HG02870 (cell line): ENCODE data around the gene CCDC171.

Experiments used
- ATAC-seq: cut with Tn5 transposase; IDR thresholded peaks from one replicate; pipeline ENCODE4 v1.9.1; 2021; ENCODE audit warnings: mild to moderate bottlenecking, moderate library complexity; ENCODE audit not compliant: unreplicated experiment

Gene CCDC171

DNA sequence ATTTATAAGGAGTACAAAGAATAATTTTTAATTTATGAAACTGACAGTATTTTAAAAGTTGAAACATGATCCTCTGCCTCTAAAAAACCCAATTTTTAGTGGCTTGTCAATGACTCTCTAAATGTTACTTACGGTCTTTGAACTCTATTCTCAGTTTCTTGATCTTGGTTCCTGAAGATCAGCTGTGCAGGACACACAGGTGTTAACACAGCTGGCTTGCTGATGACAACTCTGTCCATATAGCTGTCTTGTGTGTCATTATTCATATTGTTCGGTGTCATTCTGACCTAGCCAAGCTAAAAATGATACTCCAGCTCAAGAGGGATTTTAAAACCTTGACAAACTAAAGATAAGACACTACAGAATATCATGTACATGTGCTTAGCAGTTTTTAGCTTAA, 314.5 kb downstream of the CCDC171 start:
- peak; percentile 95 for ATAC-seq

DNA sequence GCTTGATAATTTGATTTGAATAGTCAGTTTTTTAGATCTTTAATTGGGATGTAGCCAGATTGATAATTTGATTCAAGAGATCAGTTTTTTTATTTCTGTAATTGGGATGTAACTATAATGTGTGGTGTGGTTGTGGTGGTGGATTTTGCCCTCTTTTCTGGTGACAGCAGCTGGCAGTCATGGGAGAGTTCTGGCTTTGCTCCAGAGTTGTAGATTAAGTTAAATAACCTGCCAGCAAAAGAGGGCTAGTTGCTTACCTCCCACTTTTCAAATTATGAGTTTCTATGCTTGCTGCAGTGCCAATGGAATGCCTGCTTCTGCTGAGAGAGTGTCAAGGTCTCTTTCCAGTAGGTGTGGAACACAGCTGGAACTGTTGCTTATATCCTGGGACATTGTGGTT, 315.1 kb downstream of the CCDC171 start:
- ATAC-seq, result no peak

DNA sequence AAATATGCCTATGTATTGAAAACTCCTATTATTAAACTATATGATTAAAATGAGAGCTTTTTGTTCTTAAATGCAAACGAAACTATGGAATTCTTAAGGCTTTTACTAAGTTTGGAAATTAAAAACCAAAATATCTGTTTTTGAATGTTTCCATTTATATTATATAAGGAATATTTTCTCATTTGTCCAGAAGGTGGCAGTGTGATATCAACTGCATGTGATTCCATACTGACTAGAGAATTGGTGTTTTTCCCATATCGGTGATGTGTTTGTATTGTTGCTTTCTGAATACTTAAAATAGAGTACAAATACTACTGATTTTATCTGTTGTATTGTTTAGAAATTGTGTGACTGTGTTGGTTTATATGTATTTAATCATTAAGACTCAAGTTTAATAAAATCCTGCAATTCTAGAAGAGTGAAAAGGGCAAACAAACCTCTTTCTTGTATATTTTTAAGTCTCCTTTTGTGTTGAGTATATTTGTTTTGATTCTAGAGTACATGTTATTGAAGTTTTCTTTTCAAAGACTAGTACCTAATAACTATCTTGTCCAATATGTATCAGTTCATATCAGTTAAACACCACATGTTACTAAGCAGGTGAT, 320.8 kb downstream of the CCDC171 start:
- ATAC-seq, result no peak

DNA sequence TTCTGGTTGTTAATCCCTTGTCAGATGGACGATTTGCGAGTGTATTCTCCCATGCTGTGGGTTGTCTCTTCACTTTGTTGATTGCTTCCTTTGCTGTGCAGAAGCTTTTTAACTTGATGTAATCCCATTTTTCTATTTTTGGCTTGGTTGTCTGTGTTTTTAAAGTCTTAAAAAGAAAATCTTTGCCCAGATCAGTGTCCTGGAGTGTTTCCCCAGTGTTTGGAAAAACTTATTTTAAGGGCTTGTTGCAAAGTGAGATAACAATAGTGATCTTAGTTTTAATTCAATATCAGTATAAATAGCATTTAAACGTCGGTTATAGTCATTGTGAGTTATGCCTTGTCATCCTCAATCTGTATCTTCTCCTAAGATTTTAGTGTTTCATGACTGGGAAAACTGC, 329.5 kb downstream of the CCDC171 start:
- no peak for ATAC-seq

DNA sequence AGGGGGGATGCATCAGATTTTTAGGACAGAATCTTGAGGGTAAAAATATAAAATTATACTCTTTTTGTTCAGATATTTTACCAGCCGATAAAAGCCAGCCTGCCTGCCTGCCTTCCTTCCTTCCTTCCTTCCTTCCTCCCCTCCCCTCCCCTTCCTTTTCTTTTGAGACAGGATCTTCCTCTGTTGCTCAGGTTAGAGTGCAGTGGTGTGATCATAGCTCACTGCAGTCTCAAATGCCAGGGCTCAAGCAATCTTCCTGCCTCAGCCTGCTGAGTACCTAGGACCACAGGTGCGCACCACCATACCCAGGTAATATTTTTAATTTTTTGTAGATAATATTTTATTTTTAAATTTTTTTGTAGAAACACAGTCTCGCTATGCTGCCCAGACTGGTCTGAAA, 330.0 kb downstream of the CCDC171 start:
- no peak for ATAC-seq

DNA sequence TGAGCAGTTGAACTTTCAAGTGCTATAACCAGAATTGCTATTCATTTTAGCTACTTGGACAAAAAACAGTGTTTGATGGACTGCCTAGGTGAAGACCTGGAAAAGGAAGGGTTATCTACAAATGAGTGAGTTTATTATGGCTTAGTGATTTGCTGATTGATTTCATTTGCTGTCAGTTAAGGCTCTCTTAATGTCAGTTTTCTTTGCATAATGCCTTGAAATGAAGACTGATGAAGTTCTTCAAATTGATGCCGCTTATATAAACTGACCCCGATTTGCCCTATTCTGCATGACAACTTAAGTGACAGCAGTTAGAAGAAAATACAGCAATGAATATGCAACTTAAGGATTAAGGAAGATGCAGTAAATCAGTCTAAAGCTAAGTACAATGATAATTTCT, 332.6 kb downstream of the CCDC171 start:
- ATAC-seq, result no peak

DNA sequence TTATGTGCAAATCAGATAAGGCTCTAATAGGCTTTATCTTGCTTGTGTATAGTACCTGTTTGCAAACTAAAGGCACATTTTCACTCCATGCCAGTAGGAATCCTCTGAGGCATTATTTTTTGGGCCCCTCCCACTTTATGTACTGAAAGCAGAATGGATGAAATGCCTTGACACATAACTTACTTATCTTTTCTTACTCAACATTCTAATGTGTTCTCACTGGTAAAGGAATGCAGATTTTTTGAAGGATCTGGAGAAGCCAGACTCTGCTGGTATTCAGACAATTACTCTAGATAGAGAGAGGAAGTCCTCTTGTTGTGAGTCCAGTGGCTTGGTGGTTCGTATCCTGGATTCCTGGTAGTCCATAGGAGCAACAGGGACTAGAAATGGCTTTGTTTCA, 336.7 kb downstream of the CCDC171 start:
- ATAC-seq, result no peak

DNA sequence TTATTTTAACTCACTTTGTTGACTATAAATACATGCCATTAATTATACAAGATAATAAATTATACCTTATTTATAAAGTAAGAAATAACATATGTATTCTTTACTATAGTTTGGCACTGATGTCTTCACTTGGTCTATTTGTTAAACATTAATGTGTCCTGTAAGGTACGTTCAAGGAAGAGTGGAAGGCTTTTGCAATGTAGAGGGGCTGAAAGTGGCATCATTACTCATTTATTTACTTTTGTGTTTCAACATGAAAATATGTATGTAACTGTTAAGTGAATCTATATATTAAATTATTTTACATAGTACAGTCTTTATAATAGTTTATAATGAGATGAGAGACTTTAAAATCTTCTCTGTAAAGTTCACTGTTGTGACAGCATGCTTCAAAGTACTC, 348.7 kb downstream of the CCDC171 start:
- no peak for ATAC-seq

DNA sequence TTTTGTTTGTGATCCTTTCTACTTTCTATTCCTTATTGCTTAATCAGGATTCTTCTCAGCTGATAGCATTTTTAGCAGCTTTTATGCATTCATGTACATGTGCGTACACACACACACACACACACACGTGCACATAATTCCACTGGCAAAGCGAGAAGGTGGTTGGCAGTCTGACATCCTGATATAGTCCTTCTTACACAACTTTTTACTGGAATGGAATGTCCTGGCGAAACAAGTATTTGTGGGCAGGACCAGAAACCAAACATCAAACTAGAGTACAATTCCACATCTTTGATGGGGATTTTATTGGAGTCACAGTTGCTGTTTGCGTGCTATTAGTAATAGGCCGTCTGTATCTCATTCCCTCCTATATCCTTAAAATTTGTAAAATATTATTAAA, 356.5 kb downstream of the CCDC171 start:
- ATAC-seq, result no peak

DNA sequence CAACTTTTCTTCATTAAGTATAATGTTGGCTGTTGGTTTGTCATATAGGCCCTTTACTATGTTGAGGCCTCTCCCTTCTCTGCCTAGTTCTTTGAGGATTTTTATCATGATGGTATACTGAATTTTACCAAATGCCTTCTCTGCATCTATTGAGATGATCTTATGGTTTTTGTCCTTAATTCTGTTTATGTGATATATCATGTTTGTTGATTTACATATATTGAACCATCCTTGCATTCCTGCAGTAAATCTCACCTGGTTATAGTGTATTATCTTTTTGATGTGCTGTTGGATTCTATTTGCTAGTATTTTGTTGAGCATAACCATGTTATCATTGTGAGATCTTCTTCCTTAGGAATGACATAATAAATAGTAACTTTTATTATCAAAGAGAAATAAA, 362.9 kb downstream of the CCDC171 start:
- no peak for ATAC-seq

DNA sequence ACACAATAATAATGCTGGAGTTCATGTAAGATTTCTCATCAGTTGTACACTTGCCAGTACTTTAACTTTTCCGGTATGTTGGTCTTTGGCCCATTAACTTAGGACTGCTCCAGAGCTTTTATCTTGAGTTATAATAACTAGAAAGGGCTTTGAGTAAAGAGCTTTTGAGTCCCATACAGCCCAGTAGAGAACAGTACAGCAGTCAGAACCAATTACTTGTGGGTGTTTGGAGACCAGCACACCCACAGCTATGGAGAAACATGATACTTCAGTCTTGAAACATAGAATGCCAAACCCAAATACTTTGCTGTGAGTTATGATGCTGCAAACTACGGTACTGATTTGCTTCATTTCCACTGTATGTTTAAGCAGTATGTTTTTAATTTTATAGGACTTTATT, 374.3 kb downstream of the CCDC171 start:
- ATAC-seq, result no peak

DNA sequence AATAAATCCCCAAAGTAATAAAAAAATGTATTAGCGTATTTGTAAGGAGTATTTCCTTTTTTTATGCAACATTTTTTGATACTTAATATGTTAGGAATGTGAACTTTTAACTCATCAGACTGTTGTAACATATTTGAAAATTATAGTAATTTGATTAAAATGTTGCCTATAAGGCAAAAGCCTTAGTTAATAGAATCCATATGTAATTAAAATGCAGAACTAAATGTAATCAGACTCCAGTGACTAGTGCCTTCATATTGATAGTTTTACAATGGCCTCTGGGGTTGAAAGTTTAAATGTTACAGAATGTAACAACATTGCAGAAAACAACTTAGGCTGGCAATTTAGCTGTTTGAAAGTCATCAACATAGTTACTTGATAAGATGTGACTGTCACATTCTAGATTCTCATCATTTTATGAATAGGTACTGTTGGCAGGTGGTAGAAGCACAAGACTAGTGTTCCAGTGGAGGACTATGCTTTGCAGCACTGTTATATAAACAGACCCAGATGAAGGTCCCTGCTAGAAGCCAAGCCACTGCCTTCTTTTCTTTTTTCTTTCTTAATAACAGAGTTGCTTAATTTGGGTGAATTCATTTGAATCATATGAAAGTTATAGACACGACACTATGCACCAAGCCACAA, 382.9 kb downstream of the CCDC171 start:
- ATAC-seq, result no peak

DNA sequence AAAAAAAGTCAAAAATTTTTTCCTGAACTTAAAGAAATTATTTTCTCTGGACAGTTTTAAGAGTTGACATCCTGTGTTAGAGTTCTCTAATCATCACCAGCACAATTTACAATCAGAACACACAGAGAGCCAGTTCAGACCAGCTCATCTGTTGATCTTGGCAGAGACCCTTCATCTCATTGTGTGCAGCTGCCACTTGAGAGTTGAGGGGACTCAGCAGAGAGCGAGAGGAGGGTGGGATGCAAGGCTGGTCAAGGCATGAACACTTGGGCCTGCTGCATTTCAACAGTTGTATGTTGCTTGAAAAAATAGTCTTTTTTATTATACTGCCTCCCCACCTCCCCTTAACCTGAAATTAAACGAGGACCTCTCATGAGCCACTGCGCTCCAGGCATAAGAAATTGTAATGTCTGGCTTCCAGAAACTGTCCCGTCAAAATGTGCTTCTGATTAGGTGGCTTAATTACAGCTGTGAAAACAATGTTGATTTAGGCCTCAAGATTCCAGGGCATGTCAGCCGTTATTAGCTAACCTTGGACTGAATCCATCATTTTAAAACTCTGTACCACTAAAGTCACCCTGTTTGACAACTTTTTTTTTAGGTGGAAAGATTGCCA, 383.6 kb downstream of the CCDC171 start:
- no peak for ATAC-seq

DNA sequence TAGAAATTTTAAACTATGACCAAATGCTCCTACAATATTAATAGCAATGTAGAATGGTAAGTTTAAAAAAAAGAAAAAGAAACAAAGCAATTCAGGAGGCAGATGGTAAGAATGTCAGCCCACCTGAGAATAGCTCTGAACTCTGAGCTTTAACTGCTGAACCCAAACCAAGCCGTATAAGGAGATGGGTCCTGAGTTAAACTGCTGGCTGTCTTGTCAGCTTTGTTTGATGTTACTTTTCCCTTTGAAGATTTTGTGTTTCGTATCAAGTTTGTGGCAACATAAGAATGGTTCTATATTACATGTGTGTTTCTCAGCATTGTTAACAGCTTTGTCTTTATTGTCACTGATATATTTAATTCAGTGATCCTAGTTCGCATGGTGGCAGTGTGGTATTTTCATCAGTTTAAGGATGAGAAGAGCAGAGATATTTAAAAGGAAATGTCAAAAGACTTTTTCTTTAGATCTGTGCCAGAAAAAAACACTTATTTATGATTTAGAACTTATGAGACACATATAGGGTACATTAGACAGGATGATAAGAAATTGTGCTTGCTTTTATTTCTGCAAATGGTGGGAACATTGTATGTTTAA, 390.1 kb downstream of the CCDC171 start:
- ATAC-seq, result no peak

DNA sequence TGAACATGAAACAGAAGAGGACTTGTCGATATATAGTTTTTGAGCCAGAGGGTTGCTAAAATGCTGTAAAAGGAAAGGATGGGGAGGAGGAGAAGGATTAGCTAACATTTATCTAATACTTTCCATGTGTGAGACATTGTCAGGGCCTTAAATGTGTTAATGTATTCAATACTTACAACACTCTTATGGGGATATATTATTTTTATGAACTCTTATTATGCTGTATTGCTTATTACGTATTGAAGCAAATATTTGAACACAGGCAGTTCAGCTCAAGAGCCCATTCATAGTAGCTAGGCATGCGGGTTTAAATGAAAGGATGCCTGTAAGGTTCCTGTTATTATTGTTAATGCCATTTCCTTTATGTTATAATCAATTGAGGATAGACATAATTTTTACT, 391.5 kb downstream of the CCDC171 start:
- ATAC-seq, result no peak

DNA sequence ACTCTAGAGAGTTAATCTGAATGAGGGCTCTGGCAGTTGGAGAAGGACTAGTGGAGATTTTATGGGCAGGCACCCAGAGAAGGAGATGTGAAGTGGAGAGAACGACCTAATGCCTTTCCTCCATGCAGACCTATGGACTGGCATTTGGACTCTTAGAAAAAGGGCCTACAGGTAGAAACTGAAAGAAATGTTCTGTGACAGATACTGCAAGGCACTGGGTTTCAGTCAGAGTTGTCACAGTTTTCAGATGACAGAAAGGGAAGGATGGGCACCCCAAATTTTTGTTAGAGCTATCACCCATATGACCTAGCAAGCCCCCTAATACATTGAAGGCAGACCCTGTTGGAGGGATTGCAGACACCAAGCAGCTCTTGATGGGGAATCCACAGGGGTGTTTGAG, 406.8 kb downstream of the CCDC171 start:
- ATAC-seq, result no peak

DNA sequence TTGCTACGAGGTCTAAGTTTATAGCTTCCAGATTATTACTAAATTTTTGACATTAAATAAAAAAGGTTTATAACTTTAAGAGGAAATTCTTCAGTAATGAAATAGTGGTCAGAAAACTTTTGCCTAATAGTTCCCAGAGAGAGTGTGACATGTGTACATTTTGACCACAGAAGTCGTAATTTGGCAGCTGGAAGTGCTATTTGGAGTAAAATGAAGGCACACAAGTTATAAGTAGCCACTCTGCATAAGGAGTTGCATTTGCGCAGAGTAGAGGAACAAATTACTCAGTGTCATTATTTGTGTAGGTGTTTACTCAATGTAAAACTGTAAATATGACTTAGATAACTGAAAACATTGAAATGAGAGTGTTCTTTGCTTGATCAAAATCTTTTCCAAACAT, 408.4 kb downstream of the CCDC171 start:
- ATAC-seq, result peak; percentile 43

DNA sequence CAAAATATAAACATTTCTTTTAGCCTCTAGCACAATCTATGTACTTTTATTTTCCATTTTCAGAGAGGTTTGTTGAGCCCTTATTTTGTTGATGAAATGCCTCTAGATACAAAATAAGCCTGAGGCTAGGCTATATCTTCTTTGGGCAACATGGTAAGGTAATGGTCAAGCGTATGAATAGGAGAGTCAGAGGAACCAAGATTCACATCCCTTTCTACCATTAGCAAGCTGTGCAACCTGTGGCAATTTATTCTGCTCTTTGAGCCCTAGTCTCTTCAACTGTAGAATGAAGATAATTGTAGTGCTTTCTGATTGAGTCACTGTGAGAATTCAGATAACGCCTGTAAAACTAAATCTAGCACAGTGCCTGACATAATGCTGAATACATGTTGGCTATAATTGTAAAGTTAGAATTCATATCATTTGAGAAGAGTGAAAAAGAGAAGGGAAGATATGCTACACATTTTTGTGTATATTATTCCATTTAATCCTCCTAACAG, 412.5 kb downstream of the CCDC171 start:
- ATAC-seq, result no peak

DNA sequence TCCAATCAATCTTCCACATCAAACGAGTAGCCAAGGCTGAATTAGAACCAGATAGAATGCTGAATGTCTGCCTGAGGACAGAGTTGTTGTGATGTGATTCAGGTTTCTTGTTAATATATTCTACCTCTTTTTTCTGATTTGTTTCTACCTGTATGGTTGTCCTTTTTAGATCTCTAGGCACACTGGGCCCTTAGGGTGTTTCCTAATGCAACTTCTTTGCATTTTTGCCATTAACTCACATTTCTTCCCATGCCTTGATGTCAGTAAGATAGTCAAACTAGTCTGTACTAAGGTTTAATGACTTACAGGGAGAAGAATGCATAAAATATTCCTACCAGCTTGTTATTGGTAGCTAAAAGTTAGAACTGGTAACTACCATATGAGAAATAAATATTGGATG, 413.6 kb downstream of the CCDC171 start:
- ATAC-seq, result no peak

DNA sequence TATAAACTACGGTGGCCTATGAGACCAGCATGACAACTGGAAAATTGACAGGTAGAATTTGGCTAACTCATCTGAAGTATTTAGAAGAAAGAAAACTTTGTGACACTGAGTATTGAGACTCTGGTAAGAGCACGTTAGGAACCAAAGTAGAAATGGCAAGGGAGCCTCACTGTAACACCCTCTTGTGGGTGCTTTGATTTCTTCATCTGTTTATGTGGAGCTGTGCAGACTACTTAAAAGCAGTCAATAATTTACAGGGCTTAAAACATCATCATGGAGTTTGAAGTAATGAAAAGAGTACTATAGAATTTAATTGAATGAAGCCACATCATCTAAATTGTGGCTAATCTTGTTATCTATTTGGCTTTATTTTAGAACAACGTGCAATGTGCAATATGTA, 414.2 kb downstream of the CCDC171 start:
- no peak for ATAC-seq

DNA sequence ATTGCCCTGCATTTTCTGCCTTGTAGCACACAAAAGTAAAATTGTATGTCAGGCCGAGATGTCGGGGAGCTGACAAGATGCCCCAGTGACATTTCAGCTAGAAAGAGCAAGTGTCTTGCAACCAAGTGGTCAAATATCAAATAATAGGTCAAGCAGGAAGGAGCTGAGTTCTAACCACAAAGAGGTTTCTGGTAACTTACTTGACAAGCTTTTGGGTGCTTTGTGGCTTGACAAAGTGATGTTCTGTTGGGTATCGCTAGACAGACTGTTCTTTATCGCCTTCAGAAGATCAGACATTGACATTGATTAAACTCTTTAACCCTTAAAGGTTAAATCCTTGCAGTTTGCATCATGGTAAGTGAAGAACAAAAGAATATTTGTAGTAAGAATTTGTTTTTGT, 419.9 kb downstream of the CCDC171 start:
- ATAC-seq, result no peak

DNA sequence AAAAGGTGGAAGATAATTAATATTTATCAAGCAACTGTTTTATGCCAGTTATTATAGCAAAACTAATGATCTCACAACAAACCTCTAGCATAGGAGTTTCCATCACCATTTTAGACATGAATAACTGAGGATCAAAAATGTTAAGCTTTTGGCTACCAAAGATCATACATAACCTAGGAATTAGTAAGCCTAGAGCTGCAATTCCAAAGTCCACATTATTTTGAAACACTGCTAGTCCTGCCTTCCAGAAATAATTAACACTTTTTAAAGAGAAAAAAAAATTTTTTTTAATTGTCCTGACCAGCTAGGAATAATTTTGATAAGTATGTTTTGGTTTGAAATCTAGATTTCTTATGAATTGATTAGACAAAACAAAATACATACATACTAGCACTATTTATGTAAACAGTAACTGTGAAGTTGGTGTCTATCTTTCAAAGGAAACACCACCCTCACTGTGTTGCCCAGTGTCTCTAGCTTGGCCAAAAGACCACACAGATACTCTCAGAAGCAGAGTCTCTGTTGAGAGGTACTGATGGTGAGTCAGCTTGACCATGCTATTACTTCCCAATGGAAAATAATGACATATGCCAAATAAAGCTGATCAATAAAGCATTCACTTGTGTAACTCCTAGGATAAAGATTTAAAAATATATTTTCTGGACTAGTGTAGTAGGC, 422.4 kb downstream of the CCDC171 start:
- no peak for ATAC-seq
